Epithelial cell of esophagus (primary cell): Measurements from ENCODE around the gene EAPP.
"Not testable (repeated sequence)": the region's sequence is repeated elsewhere in the genome, so short reads cannot be mapped to it uniquely, and the experiment has no call there.

Source experiments
- DNase-seq: peaks from one replicate; pipeline ENCODE4 v3.0.0; 2010; ENCODE audit warnings: low read depth
- H3K4me3 ChIP-seq: 2 replicates; pipeline ENCODE4 v1.5.1; 2011; ENCODE audit warnings: mild to moderate bottlenecking, low read length, control low read depth
- TF ChIP-seq, protein P1 (sequence below): IDR thresholded peaks from 2 replicates; pipeline ENCODE4 v1.5.1; 2011; ENCODE audit warnings: low read depth, mild to moderate bottlenecking, low read length, control low read depth, inconsistent platforms; ENCODE audit not compliant: insufficient read depth; ENCODE audit errors: missing control alignments

The EAPP gene

GRCh38 chr14:34568803-34569202 is 29.3 kb upstream of the EAPP start:
- H3K4me3 ChIP-seq = no peak overlapping the region
- TF ChIP-seq, protein P1, sequence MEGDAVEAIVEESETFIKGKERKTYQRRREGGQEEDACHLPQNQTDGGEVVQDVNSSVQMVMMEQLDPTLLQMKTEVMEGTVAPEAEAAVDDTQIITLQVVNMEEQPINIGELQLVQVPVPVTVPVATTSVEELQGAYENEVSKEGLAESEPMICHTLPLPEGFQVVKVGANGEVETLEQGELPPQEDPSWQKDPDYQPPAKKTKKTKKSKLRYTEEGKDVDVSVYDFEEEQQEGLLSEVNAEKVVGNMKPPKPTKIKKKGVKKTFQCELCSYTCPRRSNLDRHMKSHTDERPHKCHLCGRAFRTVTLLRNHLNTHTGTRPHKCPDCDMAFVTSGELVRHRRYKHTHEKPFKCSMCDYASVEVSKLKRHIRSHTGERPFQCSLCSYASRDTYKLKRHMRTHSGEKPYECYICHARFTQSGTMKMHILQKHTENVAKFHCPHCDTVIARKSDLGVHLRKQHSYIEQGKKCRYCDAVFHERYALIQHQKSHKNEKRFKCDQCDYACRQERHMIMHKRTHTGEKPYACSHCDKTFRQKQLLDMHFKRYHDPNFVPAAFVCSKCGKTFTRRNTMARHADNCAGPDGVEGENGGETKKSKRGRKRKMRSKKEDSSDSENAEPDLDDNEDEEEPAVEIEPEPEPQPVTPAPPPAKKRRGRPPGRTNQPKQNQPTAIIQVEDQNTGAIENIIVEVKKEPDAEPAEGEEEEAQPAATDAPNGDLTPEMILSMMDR = no peak
- DNase-seq = no peak

- H3K4me3 ChIP-seq = no peak overlapping the region
- TF ChIP-seq, protein P1 = no peak
- DNase-seq = no peak
Observed at GRCh38 chr14:34562776-34563150, 23.3 kb upstream of the EAPP start.

DNA sequence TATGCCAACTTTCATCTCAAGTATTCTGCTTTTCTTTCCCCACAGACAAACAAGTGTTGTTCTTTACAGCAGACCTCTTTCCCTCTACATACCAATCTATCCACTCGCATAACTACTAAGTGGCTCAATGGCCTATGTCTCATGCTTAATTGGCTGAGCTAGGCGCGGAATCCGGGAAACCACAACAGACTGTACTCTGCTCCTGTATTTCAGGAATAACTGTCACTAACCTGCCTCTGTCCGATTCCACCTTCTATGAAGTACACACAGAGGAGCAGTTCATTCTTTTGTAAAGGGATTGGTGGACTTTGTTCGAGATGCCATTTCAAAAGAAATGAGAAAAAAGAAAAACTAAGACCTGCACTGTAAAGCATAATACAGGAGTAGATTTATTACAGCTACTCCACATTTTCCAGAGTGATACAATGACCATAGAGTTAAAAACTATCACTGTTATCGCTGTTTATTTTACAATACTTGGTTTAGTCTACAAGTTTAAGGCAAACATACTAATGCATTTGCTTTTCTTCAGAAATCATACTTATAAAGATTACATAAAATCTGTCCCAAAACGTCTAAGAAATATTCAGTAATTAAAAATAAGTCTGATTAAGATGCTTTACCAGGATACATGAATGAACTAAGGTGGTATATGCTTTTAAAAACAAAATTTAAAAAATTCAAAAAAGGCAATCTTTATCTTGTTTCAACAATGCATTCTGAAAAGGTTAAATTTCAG is 22.7 kb upstream of the EAPP start:
- not testable (repeated sequence) for DNase-seq, H3K4me3 ChIP-seq

DNA sequence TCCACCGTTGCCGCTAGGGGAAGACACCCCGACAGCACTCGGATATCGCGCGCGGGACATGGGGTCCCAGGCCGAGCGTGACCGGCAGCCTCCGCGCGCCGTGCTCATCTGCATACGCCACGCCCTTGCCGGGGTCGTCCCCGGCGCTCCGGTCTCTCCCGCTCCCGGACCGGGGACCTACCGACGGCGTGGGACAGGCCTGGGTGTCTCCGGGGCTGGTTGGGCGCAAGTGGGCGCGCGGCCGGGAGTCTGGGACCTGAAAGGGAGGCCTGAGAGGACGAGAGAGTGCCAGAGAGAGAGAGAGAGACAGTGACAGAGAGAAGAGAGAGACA is 17.0 kb upstream of the EAPP start:
- H3K4me3 ChIP-seq, DNase-seq: not testable (repeated sequence)

DNA sequence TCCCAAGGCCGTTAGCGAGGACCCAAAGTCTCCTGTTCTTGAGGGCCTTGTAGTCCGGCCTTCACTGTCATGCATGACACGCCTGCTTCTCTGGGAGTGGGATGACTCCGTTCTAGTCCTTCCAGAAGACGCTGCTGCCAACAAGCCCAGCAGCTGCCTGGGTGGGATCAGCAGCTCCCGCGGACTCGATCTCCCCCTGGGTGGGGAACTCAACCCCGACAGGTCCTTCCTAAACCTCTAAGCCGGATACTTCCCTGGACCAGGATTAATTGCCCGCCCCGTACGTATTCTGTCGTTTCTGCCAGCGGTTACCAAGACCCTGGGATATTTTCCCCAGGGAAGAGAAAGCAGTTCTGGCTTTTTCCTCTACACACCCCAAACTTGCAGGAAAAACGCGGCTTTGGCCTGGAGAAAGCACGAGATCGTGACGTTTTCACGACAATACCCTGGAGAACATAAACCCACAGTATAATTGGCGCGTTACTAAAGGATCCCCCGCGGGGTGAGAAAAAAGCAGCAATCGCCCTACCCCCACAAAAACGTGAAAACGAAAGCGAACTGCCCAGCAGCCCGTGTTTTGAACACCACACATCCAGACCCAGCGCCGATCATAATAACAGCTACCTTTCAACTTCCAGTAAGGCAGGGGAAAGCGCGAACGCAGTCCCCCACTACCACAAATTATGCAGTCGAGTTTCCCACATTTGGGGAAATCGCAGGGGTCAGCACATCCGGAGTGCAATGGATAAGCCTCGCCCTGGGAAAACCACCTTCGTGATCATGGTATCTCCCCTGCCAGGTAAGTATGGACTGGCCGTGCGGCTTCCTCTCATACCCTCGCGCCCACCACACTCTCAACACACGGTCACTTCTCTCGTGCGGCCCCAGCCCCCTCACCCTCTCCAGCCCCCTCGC is 16.3 kb upstream of the EAPP start:
- DNase-seq, H3K4me3 ChIP-seq: not testable (repeated sequence)

DNA sequence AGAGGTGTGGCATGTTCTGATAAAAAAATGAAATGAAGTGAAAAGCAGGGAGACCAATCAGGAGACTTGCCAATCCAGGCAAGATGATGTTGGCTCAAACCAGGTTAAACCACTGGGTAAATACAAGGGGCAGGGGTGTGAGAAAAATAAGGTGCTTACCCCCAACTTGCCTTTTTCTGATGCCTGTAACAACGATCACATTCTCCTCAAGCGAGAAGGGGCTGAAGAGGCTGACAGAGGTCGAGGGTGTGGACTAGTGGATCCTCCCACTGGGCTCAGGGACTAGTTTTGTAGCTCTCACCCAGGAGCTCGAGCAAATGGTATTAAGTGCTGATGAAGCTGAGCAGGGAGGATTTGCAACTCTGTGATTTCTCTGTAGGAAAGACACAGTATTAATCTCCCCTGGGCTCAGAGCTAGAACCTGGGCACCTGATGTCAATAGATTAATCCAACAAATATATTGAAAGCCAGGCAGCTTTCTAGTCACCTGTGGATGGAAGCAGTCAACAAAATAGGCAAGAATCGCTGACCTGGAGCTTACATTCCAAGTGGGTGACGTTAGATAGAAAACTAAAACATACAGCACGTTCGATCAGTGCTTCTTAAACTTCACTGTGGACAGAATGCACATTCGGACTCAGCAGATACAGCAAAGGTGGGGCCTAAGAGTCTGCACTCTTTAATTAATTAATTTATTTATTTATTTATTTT is 15.2 kb upstream of the EAPP start:
- TF ChIP-seq, protein P1 = no peak
- H3K4me3 ChIP-seq = no peak overlapping the region
- peak; percentile 19 for DNase-seq

DNA sequence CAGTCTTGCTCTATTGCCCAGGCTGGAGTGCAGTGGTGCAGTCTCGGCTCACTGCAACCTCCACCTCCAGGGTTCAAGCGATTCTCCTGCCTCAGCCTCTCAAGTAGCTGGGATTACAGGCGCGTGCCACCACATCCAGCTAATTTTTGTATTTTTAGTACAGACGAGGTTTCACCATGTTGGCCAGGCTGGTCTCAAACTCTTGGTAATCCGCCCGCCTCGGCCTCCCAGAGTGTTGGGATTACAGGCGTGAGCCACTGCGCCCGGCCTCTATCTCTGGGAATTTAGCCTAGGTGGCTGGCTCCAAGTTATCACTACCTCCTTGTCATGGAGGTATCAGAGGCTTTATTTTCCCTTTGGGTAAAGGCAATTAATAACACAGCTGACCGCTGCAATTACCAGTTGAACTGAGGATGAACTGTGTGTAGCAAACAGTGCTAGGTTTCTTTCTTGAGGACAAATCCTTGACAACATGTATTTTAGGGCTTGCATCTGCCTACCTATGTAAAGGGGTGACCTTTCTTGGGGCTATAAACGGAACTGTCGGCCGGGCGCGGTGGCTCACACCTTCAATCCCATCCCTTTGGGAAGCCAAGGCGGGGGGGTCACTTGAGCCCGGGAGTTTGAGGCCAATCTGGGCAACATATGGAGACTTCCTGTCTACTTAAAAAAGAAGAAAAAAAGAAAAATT is 9.9 kb upstream of the EAPP start:
- DNase-seq, H3K4me3 ChIP-seq: not testable (repeated sequence)

- TF ChIP-seq, protein P1 = no peak
- no peak overlapping the region for H3K4me3 ChIP-seq
- DNase-seq = no peak
Observed at GRCh38 chr14:34548472-34548981, 9.0 kb upstream of the EAPP start.

GRCh38 chr14:34547136-34547520 is 7.6 kb upstream of the EAPP start:
- DNase-seq, H3K4me3 ChIP-seq: not testable (repeated sequence)

DNA sequence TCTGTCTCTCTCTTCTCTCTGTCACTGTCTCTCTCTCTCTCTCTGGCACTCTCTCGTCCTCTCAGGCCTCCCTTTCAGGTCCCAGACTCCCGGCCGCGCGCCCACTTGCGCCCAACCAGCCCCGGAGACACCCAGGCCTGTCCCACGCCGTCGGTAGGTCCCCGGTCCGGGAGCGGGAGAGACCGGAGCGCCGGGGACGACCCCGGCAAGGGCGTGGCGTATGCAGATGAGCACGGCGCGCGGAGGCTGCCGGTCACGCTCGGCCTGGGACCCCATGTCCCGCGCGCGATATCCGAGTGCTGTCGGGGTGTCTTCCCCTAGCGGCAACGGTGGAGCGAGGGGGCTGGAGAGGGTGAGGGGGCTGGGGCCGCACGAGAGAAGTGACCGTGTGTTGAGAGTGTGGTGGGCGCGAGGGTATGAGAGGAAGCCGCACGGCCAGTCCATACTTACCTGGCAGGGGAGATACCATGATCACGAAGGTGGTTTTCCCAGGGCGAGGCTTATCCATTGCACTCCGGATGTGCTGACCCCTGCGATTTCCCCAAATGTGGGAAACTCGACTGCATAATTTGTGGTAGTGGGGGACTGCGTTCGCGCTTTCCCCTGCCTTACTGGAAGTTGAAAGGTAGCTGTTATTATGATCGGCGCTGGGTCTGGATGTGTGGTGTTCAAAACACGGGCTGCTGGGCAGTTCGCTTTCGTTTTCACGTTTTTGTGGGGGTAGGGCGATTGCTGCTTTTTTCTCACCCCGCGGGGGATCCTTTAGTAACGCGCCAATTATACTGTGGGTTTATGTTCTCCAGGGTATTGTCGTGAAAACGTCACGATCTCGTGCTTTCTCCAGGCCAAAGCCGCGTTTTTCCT is 7.0 kb upstream of the EAPP start:
- DNase-seq = not testable (repeated sequence)

GRCh38 chr14:34540181-34541059 is 919 bp upstream of the EAPP start:
- not testable (repeated sequence) for DNase-seq

More for the DNA sequence above, 7.0 kb upstream of the EAPP start:
- not testable (repeated sequence) for H3K4me3 ChIP-seq

More at GRCh38 chr14:34540181-34541059, 919 bp upstream of the EAPP start:
- H3K4me3 ChIP-seq = peak overlapping the region; percentile 93
